Measurements from ENCODE around the gene APAF1.

Gene APAF1

GRCh38 chr12:98669751-98670150 lies 24.7 kb downstream of the APAF1 start:
- H3K4me3 ChIP-seq (ENCODE audit: control insufficient read depth, low read depth, low read length) = no peak overlapping the region
- no peak for TF ChIP-seq CTCF (conservative IDR thresholded peaks at IDR 0.05; ENCODE audit: control insufficient read depth, insufficient read depth, low read depth, low read length)
- DNase-seq (ENCODE audit: low read depth) = no peak

- H3K4me3 ChIP-seq (ENCODE audit: control insufficient read depth, low read depth, low read length) = no peak overlapping the region
- no peak for TF ChIP-seq CTCF (conservative IDR thresholded peaks at IDR 0.05; ENCODE audit: control insufficient read depth, insufficient read depth, low read depth, low read length)
- no peak for DNase-seq (ENCODE audit: low read depth)
Measured at GRCh38 chr12:98671459-98671858, 26.4 kb downstream of the APAF1 start.

- no peak for TF ChIP-seq CTCF (conservative IDR thresholded peaks at IDR 0.05; ENCODE audit: control insufficient read depth, insufficient read depth, low read depth, low read length)
- no peak overlapping the region for H3K4me3 ChIP-seq (ENCODE audit: control insufficient read depth, low read depth, low read length)
- no peak for DNase-seq (ENCODE audit: low read depth)
Measured at GRCh38 chr12:98674841-98675240, 29.8 kb downstream of the APAF1 start.

GRCh38 chr12:98678236-98678945 lies 33.3 kb downstream of the APAF1 start:
- H3K4me3 ChIP-seq (ENCODE audit: control insufficient read depth, low read depth, low read length) = no peak overlapping the region
- no peak for DNase-seq (ENCODE audit: low read depth)
- TF ChIP-seq CTCF (conservative IDR thresholded peaks at IDR 0.05; ENCODE audit: control insufficient read depth, insufficient read depth, low read depth, low read length) = no peak

GRCh38 chr12:98678946-98679610 lies 34.0 kb downstream of the APAF1 start:
- DNase-seq (ENCODE audit: low read depth) = no peak
- no peak for TF ChIP-seq CTCF (conservative IDR thresholded peaks at IDR 0.05; ENCODE audit: control insufficient read depth, insufficient read depth, low read depth, low read length)
- H3K4me3 ChIP-seq (ENCODE audit: control insufficient read depth, low read depth, low read length) = no peak overlapping the region

GRCh38 chr12:98679611-98680005 lies 34.5 kb downstream of the APAF1 start:
- H3K4me3 ChIP-seq (ENCODE audit: control insufficient read depth, low read depth, low read length) = no peak overlapping the region
- no peak for DNase-seq (ENCODE audit: low read depth)
- TF ChIP-seq CTCF (conservative IDR thresholded peaks at IDR 0.05; ENCODE audit: control insufficient read depth, insufficient read depth, low read depth, low read length) = no peak
